Lower leg skin (tissue), 3 donors: Measurements from ENCODE around the gene CDH23.

Experiments used
- CTCF ChIP-seq, 3 donors: fragments of 450-650 bp; IDR thresholded peaks; one replicate each; pipeline ENCODE4 v1.5.1; 2016; ENCODE audit warnings: antibody characterized with exemption in 3 of 3, mild to moderate bottlenecking in 3 of 3, moderate library complexity in 2 of 3
- POLR2A ChIP-seq, 2 donors: fragments of 450-650 bp; IDR thresholded peaks; one replicate each; pipeline ENCODE4 v1.6.1; 2016 to 2017; ENCODE audit warnings: antibody characterized with exemption in 2 of 2, mild to moderate bottlenecking in 1 of 2, moderate library complexity in 1 of 2

GRCh38 chr10:71408436-71409225 is 11.9 kb downstream of the CDH23 start:
- no peak for TF ChIP-seq CTCF (IDR thresholded peaks at IDR 0.05)
- TF ChIP-seq POLR2A (IDR thresholded peaks at IDR 0.05), result no peak
